Natural killer cell (primary cell): Measurements from ENCODE around the gene RFESD. TPM values are rescaled to one million over a fixed set of nuclear protein-coding genes. Genes with fewer than 3 reads are reported as not detected.

ENCODE experiments used
- ATAC-seq, 3 donors: fragments of 150-1000 bp in 2 of 3; fragments of 200-7000 bp in 1 of 3; cut with Tn5 transposase; 1 replicate in 1 of 3; 2 replicates in 2 of 3; pipeline ENCODE4 v1.10.0; 2021; ENCODE audit warnings: mild to moderate bottlenecking in 2 of 3, moderate library complexity in 2 of 3
- DNase-seq, 2 donors: peaks; one replicate each; pipeline versions ENCODE4 v3.0.0 to v3.0.0-alpha.2; 2013 to 2021; ENCODE audit warnings: mixed read lengths in 1 of 2
- H3K27ac ChIP-seq: one replicate; pipeline ENCODE4 v1.5.1; 2013; ENCODE audit warnings: mild to moderate bottlenecking, low read length
- H3K27me3 ChIP-seq: one replicate; pipeline ENCODE4 v1.6.1; 2013; ENCODE audit warnings: low read length; ENCODE audit not compliant: control insufficient read depth, insufficient read depth
- H3K36me3 ChIP-seq: one replicate; pipeline ENCODE4 v1.6.1; 2013; ENCODE audit warnings: low read length; ENCODE audit not compliant: control insufficient read depth, insufficient read depth
- H3K4me1 ChIP-seq: one replicate; pipeline ENCODE4 v1.6.1; 2013; ENCODE audit warnings: low read length; ENCODE audit not compliant: control insufficient read depth, insufficient read depth
- H3K4me3 ChIP-seq: one replicate; pipeline ENCODE4 v1.5.1; 2013; ENCODE audit warnings: low read length
- H3K9me3 ChIP-seq: one replicate; pipeline ENCODE4 v1.6.1; 2013; ENCODE audit warnings: low read length; ENCODE audit not compliant: control insufficient read depth, insufficient read depth
- H3K27ac Mint-ChIP-seq, 2 donors: one replicate each; pipeline ENCODE4 v1.8.0; 2022; ENCODE audit warnings: mild to moderate bottlenecking in 2 of 2, mixed read lengths in 2 of 2, moderate library complexity in 1 of 2
- H3K27me3 Mint-ChIP-seq, 2 donors: one replicate each; pipeline ENCODE4 v1.8.0; 2022; ENCODE audit warnings: low read depth in 2 of 2, mixed read lengths in 2 of 2
- H3K36me3 Mint-ChIP-seq: one replicate; pipeline ENCODE4 v1.8.0; 2022; ENCODE audit warnings: mixed read lengths
- H3K4me1 Mint-ChIP-seq, 2 donors: one replicate each; pipeline ENCODE4 v1.8.0; 2022; ENCODE audit warnings: mixed read lengths in 2 of 2
- H3K4me3 Mint-ChIP-seq: one replicate; pipeline ENCODE4 v1.8.0; 2022; ENCODE audit warnings: mild to moderate bottlenecking, moderate library complexity, mixed read lengths
- H3K9me3 Mint-ChIP-seq, 2 donors: one replicate each; pipeline ENCODE4 v1.8.0; 2022; ENCODE audit warnings: mixed read lengths in 2 of 2
- WGBS: methylation state at CpG from one replicate; pipeline ENCODE4 v1.1.7; 2013; ENCODE audit warnings: missing lambda C conversion rate; ENCODE audit not compliant: insufficient coverage; 5-methylcytosine and 5-hydroxymethylcytosine counted together
- intact Hi-C: fragments of 100-400 bp; cut with micrococcal nuclease; formaldehyde crosslinking; loops from one replicate; pipeline ENCODE4 v1.14.2; 2022
- total RNA-seq, 4 donors: library from RNA; stranded (reverse); fragments of 120-200 nt in 1 of 4; gene quantifications; one replicate each; pipeline versions ENCODE4 v1.2.3 to v1.2.4, GENCODE V29; 2013 to 2022
- TF ChIP-seq, protein P1 (sequence below): fragments of 200-600 bp; IDR thresholded peaks from one replicate; pipeline ENCODE4 v1.8.0; 2022; ENCODE audit warnings: antibody characterized with exemption

Gene RFESD
- total RNA-seq, 3 donors from 2014 or later (not counting 1 experiment from before 2014, with no cell fraction given) = 0.96 to 1.5 (median 1.4) TPM

DNA sequence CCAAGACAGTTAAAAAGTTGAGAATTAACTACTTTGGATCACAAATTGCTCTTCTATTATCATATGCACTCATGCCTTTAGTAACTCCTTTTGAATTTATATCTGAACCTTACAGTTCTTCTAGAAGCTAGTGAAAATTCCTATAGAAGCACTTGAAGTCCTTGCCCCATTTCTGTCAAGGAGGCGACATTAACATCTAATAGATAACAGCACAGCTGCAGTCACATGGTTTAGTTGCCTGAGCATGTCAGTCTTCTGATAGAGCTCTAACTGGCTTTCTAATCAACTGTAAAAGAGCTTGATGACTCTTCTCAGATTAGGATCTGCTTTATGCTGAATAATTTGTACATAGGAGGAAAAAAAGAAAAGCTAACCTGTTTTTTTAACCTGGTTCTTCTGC, 9.0 kb downstream of the RFESD start:
- WGBS = 86% methylated on average over 1 of the region's 1 CpG
- H3K27me3 ChIP-seq = no peaks in the 10 kb centered on the region
- no peaks in the 10 kb centered on the region for H3K9me3 Mint-ChIP-seq
- no peaks in the 10 kb centered on the region for H3K4me1 Mint-ChIP-seq
- no peak overlapping the region for H3K4me3 ChIP-seq
- no peak overlapping the region for H3K27ac ChIP-seq
- no peak overlapping the region for H3K4me3 Mint-ChIP-seq
- no peak overlapping the region for H3K27ac Mint-ChIP-seq
- peaks cover 5% of the 10 kb centered on the region for H3K36me3 ChIP-seq
- no peaks in the 10 kb centered on the region for H3K4me1 ChIP-seq
- intact Hi-C loops = no loop called here
- peaks cover 9% of the 10 kb centered on the region for H3K36me3 Mint-ChIP-seq
- no peak for DNase-seq
- no peaks in the 10 kb centered on the region for H3K9me3 ChIP-seq
- no peak for ATAC-seq
- no peaks in the 10 kb centered on the region for H3K27me3 Mint-ChIP-seq
- TF ChIP-seq, protein P1, sequence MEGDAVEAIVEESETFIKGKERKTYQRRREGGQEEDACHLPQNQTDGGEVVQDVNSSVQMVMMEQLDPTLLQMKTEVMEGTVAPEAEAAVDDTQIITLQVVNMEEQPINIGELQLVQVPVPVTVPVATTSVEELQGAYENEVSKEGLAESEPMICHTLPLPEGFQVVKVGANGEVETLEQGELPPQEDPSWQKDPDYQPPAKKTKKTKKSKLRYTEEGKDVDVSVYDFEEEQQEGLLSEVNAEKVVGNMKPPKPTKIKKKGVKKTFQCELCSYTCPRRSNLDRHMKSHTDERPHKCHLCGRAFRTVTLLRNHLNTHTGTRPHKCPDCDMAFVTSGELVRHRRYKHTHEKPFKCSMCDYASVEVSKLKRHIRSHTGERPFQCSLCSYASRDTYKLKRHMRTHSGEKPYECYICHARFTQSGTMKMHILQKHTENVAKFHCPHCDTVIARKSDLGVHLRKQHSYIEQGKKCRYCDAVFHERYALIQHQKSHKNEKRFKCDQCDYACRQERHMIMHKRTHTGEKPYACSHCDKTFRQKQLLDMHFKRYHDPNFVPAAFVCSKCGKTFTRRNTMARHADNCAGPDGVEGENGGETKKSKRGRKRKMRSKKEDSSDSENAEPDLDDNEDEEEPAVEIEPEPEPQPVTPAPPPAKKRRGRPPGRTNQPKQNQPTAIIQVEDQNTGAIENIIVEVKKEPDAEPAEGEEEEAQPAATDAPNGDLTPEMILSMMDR = no peak

GRCh38 chr5:95660060-95660459, 13.5 kb downstream of the RFESD start:
- intact Hi-C loops = no loop called here
- no peak for DNase-seq
- no peaks in the 10 kb centered on the region for H3K9me3 Mint-ChIP-seq
- no peaks in the 10 kb centered on the region for H3K4me1 Mint-ChIP-seq
- no peaks in the 10 kb centered on the region for H3K27me3 ChIP-seq
- H3K4me3 Mint-ChIP-seq = no peak overlapping the region
- no peaks in the 10 kb centered on the region for H3K36me3 ChIP-seq
- no peaks in the 10 kb centered on the region for H3K4me1 ChIP-seq
- TF ChIP-seq, protein P1 = no peak
- no peak overlapping the region for H3K27ac Mint-ChIP-seq
- 100% methylated on average over 1 of the region's 2 CpGs for WGBS
- no peaks in the 10 kb centered on the region for H3K9me3 ChIP-seq
- H3K27me3 Mint-ChIP-seq = no peaks in the 10 kb centered on the region
- no peak for ATAC-seq
- no peak overlapping the region for H3K27ac ChIP-seq
- H3K36me3 Mint-ChIP-seq = peaks cover 8% of the 10 kb centered on the region
- no peak overlapping the region for H3K4me3 ChIP-seq

DNA sequence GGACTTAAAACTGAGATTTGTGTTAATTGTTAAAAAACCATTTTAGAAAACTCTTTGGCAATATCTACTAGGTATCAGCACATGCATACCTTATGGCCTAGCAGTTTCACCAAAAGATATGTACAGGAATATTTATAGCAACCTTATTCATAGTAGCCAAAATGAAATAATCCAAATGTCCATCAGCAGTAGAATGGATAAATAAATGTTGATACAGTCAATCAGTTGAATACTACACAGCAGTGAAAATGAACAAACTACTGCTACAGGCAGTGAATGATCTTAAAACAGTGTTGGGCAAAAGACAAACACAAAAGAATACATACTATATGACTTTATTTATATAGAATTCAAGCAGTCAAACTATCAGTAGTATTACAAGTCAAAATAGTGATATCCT, 16.4 kb downstream of the RFESD start:
- intact Hi-C loops = no loop called here
- Histone ChIP-seq H3K36me3 (no peaks in the 10 kb centered on the region), H3K4me3 (no peak overlapping the region), H3K4me1 (no peaks in the 10 kb centered on the region), H3K9me3 (no peaks in the 10 kb centered on the region), H3K27me3 (no peaks in the 10 kb centered on the region), H3K27ac (no peak overlapping the region)
- Mint-ChIP-seq H3K4me3 (no peak overlapping the region), H3K36me3 (no peaks in the 10 kb centered on the region), H3K27ac (no peak overlapping the region), H3K9me3 (no peaks in the 10 kb centered on the region), H3K27me3 (no peaks in the 10 kb centered on the region), H3K4me1 (no peaks in the 10 kb centered on the region)
- ATAC-seq (no peak), DNase-seq (no peak)
- TF ChIP-seq, protein P1 = no peak

GRCh38 chr5:95664204-95664786, 17.7 kb downstream of the RFESD start:
- H3K4me3 ChIP-seq = no peak overlapping the region
- H3K9me3 ChIP-seq = no peaks in the 10 kb centered on the region
- no peaks in the 10 kb centered on the region for H3K27me3 ChIP-seq
- H3K36me3 ChIP-seq = no peaks in the 10 kb centered on the region
- DNase-seq (peak in 1 of 2 donors; percentile 66), ATAC-seq (peak; percentile 59 to 64 (median 61))
- WGBS = 28% methylated on average over 3 of the region's 3 CpGs
- no peak overlapping the region for H3K4me3 Mint-ChIP-seq
- TF ChIP-seq, protein P1 = peak; percentile 91
- intact Hi-C loops = loop anchor here (1.0 kb wide), 2 partner anchors 117 to 183 kb away; no protein-coding TSS in a partner anchor
- no peaks in the 10 kb centered on the region for H3K36me3 Mint-ChIP-seq
- H3K27ac Mint-ChIP-seq = no peak overlapping the region
- no peaks in the 10 kb centered on the region for H3K9me3 Mint-ChIP-seq
- no peaks in the 10 kb centered on the region for H3K4me1 Mint-ChIP-seq
- no peak overlapping the region for H3K27ac ChIP-seq
- H3K27me3 Mint-ChIP-seq = no peaks in the 10 kb centered on the region
- H3K4me1 ChIP-seq = no peaks in the 10 kb centered on the region
